HG03565 (cell line): Measurements from ENCODE around the gene TNFSF15.

Source experiments
- ATAC-seq: cut with Tn5 transposase; IDR thresholded peaks from one replicate; pipeline ENCODE4 v1.9.1; 2021; ENCODE audit warnings: mild to moderate bottlenecking, moderate library complexity; ENCODE audit not compliant: unreplicated experiment

TNFSF15 gene

DNA sequence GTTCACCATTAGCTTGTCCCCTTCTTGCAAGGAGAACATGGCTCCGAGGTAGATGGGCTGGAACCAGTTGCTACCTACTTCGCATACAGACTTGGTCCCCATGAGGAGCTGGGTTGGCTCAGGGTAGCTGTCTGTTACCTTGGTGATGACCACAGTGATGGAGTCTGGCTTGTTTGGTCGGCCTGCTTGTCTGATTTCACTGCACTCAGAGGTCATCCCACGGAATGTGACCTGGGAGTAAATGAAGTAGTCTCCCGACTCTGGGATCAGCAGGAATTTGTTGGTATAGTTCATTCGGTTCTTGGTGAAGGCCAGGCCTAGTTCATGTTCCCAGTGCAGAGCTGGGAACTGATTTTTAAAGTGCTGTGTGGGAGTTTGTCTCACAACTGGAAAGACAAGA is 15.3 kb downstream of the TNFSF15 start:
- ATAC-seq: no peak

DNA sequence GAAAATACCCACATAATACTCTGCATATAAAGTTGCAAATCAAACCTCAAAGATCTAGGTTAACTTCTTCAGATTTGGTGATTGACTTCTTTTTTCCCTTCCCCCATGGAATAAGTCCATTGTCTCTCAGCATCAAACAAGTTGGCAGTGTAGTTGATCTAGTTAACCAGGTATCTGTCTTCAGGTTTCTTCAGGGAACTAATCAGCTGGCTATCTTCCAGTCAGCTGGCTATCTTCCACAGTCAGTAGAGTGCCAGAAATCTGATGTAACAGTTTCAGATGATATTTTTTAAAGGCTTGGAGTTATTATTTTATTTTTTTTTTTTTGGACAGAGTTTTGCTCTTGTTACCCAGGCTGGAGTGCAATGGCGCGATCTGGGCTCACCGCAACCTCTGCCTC is 16.8 kb downstream of the TNFSF15 start:
- ATAC-seq: no peak

DNA sequence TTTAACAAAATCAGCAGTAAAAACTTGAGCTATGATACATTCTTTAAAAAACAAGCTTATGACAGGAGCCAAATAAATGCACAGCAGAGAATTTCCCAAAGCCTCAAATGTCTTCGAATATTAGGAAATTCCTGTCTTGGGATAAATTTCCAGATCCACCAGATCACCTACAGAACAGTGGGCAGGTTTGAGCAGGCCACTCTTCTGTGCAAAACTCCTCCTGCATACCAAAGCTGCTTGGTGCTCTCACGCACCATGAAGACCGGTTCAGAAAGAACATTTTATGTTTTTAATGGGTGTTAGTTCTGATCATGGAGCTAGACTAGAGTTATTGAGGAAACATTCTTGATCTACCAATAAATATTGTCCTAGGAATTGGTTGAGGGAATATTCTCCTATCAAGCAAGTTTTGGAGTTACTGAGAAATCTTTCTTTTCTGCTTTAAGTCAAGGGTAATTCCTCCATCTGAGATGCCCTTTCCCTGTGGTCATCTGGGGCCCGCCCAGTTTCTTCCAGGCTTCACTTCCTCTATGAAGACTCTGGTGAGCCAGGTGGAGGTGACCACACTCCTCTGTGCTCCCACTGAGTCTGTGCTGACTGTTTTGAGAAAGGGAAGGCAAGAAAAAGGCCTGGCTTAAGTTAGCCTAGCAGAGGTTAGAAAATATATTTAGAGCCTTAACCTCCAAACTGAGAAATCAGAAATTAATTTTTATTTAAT is 17.9 kb downstream of the TNFSF15 start:
- no peak for ATAC-seq

DNA sequence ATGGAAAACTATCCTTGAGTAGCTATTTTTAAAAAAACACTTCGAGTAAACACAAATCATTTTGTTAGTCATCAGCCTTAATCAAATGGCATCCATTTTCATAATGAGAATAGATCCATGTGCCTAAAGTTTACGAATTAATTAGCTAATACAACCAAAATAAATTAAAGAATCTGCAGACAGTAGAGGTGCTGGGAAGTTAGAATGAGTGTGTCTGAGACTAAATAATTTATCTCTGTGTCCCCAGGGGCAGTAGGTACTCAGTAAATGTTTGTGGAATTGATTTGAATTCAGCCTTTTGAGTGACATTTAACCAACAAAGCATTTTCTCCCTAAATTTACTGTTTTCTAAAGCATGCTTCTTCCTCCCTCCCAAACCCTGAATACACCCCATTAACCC is 18.6 kb downstream of the TNFSF15 start:
- no peak for ATAC-seq

DNA sequence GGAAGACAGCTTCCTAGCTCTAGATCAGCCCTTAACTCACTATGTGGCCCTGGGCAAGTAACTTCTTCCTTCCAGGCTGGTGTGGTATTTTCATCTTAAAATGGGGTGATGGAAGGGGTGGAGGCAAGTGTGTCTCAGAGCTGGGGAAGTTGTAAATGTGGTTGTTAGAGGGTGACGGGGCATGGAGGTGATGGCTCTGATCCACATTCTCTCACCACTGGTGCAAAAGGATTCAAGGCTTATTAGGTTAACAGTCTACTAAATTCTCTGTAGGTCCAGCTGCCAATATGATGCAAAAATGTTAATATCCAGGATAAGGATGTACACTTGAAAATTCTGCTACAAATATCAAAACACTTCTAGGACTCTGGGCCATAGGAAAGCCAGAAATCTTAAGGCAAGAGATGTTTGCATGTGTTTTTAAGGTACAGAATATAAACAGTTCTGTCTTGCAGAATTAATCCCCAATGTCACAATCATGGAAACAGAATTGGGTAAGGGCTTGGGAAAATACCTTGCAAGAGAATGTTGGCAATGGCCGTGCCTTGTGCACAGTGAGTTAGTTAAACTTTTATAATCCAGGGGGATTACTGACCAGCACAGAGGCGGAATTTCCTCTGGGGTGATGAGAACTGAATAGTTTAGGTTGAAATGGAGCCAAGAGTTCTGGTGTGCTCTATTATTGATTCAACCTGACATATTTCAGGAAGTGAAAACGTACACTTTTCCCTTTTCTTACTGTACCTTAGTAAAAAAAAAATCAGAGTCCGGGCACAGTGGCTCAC is 19.8 kb downstream of the TNFSF15 start:
- ATAC-seq: no peak

DNA sequence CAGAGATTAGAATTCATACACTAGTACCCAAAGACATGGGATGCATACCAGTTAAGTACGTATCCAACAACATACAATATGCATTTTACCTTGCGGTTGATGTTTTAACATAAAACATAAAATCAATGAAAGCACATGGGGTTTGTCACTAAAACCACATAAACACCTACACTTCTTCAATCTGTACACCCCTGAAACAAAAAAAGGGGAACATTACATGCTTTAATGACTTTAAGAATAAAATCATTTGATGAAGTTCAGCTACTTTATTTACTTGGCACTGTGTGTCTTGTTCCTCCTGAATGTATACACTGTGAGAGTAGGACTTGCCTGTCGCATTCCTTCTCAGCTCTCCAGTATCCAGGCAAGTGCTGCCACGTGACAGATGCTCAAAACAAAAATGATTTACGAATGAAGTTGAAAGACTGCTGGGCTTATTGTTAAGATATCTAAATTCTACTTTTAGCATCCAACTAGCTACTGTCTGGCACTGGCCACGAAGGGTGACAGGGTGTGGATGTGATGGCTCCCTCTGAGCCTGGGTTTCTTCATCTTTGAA is 21.0 kb downstream of the TNFSF15 start:
- no peak for ATAC-seq

- no peak for ATAC-seq
Observed at GRCh38 chr9:114782586-114782985, 23.3 kb downstream of the TNFSF15 start.

DNA sequence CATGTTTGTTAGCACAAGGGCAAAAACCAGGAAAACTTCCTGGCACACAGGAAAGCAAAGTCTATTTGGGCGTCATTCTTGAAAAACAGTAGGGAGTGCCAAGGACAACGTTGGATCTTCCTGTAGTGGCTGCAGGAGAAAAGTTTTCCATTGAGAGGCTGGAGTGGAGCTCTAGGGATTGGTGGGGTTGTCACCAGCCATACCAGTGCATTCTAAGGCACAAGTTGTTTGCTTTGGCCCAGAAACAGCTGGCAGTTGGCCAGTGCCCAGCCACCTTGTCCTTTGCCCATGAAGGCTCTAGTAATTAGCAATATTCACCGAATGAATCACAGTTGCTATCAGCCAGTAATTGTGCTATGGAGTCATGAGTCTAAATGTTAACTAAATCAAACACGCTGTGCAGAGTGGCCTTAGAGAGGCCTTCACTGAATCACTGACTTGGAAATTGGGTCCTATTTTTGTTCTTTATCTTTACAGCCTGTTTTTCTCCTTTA is 26.4 kb downstream of the TNFSF15 start:
- no peak for ATAC-seq

- ATAC-seq: no peak
Observed at GRCh38 chr9:114777821-114778609, 27.8 kb downstream of the TNFSF15 start.

DNA sequence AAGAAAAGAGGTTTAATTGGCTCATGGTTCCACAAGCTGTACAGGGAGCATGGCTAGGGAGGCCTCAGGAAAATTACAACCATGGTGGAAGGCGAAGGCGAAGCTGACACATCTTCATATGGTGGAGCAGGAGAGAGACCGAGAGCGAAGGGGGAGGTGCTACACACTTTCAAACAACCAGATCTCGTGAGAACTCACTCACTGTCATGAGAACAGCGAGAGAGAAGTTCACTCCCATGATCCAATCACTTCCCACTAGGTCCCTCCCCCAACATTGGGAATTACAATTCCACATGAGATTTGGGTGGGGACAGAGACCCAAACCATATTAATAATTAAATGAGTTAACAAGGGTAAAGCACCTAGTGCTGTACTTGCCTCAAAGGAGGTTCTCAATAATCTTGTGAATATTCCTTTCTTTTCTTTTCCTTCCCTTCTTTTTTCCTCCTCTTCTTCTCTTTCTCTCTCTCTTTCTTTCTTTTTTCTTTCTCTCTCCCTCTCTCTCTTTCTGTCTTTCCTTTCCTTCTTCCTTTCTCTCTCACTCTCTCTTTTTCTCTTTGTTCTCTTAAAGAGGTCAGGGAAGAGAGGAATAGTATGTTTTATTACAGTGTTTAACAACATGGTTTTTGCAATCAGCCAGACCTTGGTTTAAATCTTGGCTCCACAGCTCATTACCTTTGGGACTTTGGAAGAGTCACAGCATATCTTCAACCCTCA is 29.0 kb downstream of the TNFSF15 start:
- no peak for ATAC-seq

DNA sequence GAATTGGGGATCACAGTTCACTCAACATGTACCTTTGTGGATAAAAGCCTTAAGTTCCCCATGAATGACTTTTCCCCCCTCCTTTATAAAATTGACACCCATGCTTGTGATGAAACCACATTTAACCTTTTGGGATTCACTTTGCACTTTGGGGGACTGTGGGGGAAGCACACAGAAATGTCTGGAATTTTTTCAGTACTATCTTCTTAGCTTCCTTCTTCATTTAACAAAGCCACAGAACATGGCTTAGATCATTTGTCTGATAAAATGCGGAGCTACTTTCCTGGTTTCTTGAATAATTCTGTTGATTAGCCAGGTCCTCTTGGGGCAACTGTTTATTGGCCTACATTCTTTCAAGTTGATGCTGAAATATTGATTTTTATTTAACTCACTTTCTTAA is 29.9 kb downstream of the TNFSF15 start:
- ATAC-seq: no peak

GRCh38 chr9:114775121-114775520 is 30.7 kb downstream of the TNFSF15 start:
- no peak for ATAC-seq

GRCh38 chr9:114774524-114774923 is 31.3 kb downstream of the TNFSF15 start:
- no peak for ATAC-seq

DNA sequence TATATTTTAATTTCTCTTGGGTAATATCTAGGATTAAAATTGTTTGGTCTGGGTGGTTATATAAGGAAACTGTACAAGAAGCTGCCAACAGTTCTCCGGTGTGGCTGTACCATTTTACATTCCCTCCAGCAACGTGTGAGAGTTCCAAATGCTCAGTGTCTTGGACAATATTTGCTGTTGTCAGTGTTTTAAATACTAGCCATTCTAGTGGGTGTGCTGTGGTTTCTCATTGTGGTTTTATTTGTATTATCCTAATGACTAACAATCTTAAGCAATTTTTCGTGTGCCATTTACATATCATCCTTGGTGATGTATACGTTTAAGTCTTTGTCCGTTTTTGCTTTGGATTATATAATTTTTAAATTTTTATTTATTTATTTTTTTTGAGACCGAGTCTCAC is 34.0 kb downstream of the TNFSF15 start:
- ATAC-seq: no peak

GRCh38 chr9:114770991-114771390 is 34.8 kb downstream of the TNFSF15 start:
- no peak for ATAC-seq

DNA sequence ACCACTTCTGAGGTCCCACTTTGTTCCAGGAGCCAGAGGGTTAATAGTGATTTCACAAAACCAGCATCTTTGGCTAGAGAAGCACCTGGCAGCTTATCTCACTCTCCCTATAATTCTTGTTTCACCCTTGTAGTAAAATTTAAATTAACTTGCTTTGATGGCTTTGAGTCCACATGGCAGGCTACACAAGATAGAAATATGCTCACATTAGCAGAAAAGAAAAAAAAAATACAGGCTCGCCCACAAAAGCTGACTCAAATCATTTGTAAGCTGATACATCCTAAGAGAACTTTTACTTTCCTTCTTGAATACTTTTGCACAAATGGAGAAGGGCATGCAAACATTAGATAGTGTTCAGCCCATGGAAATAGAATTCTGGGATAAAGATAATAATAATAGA is 36.2 kb downstream of the TNFSF15 start:
- ATAC-seq: no peak

GRCh38 chr9:114763220-114763619 is 42.6 kb downstream of the TNFSF15 start:
- ATAC-seq: no peak

DNA sequence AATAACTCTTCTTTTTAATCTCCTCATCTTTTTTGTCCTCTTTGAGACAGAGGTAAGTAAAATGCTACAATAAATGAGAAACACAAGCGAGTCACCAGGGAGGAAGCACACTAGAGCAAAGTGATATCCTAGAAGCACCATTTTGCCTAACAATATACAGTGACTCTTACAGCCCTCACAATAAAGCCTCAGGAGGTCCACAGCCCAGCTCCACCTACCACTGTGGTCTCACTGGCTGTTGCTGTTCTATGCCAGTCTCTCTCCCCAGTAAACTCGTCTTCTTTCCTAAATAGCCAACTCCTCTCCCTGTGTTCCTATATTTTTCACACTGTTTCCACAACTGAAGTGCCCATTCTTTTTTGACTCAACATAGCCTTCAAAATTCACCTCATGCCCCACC is 44.3 kb downstream of the TNFSF15 start:
- no peak for ATAC-seq

GRCh38 chr9:114759512-114760341 is 46.1 kb downstream of the TNFSF15 start:
- ATAC-seq: no peak

DNA sequence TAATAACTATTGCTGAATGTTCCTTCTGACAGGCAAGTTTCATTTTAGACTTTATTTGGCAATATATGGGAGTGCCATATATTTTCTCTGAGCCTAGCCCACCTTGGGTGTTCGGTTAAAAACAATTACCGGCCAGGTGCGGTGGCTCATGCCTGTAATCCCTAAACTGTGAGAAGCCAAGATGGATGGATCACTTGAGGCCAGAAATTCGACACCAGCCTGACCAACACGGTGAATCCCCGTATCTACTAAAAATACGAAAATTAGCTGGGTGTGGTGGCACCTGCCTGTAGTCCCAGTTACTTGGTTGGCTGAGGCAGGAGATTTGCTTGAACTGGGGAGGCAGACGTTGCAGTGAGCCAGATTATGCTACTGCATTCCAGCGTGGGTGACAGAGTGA is 47.9 kb downstream of the TNFSF15 start:
- no peak for ATAC-seq
